Activated CD4-positive, alpha-beta T cell treated with anti-CD3 and anti-CD28 coated beads for 48 hours (primary cell): Measurements from ENCODE around the gene PIEZO1.

Experiments
- DNase-seq: peaks from one replicate; pipeline ENCODE4 v3.0.0-alpha.2; 2020

The PIEZO1 gene

DNA sequence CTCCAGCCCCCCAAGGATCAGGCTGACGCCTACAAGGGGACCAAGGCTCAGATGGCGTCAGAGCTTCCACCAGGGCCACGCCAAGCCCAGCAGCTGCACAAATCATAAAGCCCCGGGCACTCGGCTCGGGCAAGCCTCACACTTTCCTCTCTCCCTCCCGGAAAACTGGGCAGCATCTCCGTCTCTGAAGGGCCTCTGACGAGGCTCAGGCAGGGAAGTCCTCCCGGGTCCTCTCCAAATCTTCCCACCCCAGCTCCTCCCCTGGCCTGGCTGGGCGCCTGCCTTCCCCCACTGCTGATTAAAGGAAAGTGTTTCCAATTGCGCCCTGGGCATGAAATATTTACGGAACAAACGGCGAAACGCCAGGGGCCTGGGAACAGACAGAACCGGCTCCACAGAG, 38.5 kb downstream of the PIEZO1 start:
- DNase-seq, result no peak

DNA sequence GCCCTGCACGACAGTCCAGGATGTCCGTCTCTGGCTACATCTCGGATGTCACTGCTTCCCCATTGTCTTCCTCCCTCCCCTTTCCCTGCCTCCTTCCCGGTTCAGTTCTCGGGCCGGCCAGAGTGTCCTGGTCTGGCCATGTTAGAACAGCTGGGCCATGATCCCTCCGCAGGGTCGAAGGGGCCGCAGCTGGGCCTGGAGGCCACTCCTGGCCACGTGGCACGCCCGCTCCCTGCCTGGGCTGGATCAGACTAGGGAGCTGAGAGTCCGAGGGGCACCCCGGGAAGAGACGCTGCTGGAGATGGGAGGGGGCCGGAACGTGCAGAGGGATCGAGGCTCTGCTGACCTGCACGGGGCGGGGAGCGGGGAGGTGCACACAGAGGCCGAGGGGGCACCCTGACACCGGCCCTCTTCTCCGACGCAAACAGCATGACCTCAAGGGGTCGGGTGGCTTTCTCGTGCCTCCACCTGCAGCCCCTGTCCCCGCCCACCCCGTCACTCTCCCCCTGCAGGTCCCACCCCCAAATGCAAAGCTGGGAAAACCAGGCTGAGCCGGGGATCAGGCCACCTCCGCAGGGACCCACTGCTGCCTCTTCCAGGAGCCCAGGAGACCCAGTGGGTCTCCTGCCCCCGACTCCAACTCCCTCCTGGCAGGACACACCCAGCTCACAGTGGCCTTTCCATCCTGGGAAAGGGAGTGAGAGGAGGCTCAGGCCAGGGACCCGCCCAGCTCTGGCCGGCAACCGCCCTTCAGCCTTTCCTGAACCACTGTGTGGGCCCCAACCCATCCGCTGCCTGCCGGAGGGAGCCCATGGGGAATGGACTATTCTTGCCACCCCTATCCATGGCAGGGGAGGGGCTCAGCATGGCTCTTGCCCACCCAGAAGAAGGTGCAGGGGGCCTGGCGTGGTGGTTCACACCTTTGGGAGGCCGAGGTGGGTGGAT, 40.2 kb downstream of the PIEZO1 start:
- DNase-seq, result no peak

DNA sequence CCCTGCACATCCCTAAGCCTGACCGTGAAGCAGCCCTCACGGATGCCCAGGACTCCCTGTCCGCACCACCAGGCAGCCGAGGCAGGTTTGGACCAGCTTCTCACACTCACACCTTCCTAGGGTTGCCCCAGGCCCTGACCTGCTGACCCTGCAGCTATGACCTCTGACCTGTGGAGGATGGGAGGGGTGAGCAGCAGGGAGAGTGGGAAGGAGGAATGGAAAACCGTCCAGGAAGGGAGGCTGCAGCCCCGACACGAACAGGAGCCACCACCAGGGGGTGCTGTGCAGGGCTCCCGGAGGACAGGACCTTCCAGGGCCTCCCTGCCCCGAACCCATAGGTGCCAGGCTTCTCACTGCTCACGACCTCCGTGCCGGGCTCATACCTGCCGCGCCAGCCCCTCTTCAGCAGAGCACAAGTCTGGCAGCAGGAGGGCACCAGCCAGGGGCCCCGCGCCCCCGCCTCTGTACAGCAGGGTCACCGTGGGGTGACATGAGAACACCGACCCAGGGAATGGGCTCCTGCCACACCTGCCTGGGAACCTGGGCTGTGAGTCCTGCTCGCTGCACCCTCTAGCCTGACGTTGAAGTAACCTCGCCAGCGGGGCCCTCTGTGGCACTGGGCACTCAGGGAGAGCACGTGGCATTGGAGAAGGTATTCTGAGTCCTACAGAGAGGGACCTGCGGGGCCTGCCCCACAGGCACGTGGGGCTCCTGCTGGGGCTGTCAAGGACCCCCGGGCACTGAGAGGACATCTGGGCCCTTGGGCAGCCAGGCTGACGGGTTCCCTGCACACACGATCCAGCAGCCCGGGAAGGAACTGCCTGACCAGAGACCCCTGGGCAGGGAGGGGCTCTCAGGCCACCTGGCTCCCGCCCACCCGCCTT, 41.1 kb downstream of the PIEZO1 start:
- DNase-seq, result peak; percentile 83

DNA sequence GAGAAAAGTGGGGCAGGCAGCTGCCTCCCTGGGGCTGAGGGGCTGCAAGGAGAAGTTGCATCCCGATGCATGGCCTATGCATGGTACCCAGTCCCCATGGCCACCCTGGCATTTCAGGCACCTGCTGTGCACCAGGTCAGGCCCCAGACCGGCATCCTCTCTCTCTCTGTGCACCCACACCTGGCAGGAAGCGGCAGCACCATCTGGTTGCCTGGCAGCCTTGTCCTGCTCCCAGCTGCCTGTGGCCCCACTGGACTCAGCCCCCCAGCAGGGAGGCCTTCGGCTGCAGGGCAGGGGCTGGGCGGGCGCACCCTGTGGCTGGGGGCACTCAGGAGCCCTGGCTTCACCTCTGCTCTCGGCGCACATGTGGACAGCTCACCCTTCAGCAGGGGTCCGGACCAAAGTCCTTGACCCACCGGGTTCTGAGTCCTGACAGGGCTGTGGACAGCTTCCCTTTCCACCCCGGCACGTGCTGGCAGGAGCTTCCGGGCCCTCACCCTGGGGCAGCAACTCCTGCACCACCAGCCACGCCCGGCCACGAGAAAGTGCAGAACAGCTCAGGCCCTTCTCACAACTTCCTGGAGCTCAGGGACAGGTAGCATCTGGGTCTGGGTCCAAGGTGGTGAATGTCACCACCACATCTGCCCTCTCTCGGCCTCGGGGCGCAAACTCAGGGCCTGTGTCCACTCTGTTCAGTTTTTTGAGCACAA, 42.0 kb downstream of the PIEZO1 start:
- DNase-seq, result no peak

DNA sequence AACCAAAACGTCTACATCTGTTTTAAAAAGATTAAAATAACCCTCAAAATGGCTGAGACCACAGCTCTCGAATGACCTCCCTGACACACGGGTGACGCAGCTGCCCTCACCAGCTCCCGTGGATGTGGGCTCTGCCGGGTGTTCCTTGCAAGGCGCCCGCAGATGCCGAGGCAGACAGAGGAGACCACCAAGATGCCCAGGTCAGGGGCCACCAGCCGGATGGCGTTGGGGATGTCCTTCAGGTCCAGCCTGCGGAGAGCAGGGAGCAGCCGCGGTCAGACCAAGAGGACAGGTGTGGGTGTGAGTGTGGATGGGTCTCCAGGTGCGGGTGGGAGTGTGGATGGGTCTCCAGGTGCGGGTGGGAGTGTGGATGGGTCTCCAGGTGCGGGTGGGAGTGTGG, 43.7 kb downstream of the PIEZO1 start:
- DNase-seq, result no peak

DNA sequence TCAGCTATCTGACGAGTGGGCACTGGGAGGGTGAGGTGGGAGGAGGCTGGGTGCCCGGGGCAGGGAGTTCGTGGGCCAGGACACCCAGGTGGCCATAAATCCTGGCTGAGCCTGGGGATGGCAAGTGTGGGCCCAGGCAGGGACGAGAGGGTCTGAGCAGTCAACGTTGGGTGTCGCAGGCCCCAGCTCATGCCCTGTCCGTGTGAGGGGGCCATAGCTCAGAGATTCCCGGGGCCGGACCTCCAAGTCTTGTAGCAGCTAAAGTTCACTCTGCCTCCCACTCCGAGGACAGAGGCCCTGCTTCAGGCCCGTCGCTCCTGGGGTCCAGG, 44.3 kb downstream of the PIEZO1 start:
- no peak for DNase-seq

DNA sequence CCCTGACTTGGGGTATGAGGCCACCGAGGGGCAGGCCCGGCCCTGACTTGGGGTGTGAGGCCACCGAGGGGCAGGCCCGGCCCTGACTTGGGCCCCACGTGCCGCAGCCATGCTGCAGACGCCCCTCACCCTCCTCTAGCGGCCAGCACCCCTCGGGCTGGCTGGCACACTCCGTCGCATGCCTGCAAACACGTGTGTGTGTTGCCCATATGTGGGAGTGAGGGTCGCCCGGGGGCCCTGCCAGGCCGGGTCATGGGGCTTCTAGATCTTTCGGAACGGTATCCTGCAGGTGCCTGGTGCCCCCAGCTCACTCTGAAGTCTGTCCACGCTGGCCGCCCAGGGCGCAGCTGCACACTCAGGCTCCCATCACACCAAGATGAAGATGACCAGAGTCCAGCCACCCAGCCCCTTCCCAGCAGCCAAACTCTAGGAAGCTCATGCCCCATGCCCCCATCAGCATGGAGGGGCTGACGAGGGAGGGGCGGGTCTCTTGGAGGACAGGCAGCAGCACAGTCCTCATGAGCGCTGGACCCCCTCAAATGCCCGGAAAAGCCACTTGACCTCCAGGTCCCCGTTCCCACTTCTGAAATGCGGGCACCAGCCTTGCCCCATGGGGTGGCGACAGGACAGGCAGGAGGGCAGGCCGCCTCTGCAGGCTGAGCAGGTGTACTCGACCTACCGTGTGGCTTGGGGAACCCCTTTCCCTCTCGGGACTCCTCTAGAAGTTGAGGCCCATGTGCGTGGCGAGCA, 44.9 kb downstream of the PIEZO1 start:
- no peak for DNase-seq

DNA sequence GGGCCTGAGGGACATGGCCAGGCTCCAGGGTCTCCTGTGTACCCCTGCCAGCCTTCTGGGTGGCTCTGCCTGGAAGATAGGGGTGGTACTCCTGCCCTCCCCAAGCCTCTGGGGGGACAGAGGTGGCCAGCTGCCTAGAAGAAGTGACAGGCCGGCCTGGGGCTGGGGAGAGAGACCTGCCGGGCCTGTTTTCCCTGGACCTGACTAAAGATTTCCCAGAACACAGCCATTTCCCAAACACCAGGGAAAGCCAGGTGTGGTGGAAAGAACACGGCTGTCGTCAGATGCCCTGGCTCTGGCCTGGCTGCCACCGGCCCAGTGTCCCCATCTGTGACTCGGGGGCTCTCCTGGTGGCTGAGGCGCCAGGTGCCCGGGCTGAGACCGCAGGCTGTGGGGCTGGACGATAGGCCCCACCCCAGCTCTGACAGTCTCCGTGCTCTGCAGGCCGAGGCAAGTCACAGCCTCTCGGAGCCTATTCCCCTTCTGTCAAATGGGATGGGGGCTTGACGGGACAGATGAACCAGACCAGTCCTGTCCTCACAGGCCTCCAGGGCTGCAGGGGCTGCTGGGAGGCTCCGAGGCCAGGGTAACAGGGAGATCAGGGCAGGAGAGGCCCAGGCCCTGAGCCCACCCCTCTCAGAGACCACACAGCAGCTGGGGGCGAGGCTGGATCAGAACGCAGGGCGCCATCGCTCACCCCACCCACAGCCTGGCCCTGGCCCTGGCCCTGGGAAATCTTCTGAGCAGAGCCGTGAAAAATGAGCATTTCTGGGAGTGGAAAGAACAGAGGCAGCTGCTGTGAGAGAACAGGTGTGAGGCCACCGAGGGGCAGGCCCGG, 45.7 kb downstream of the PIEZO1 start:
- DNase-seq, result no peak

DNA sequence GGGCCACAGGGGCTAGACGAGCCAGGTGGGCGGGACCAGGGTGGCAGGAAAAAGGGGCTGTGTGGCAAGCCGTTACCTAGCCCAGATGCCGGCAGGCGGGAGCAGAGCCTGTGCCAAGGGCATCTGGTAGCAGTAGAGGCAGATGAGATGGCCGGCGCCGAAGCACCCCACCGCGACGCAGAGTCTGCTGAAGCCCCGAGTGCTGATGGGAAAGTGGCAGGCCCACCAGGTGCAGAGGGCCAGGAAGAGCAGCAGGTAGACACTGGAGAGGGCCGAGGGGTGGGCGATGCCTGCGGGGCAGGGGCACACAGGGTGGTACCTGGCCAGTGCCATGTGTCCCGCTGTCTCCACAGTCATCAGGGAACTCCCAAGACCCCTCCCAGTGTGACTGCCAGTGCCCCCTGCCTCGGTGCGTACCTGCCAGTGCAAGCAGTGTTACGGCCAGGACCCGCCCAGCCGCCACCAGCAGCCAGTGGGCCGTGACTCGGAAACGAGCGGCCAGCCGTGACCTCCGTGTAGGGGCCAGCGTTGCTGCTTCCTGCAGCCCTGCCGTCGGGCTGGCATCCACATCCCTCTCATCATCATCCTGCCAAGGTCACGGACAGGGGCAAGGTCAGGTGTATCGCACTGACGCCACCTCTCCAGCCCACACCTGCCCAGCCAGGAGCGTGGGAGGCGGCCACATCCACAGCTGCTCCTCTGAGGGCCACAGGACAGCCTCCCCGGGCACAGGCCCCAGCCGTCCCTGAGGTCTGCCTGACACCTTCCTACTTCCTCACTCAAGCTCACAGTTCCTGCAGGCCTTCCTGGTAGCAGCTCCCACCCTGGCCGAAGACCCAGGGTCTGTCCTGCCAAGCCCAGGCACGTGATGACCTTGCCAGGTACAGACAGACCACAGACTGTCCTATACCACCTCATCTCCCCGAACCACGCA, 46.6 kb downstream of the PIEZO1 start:
- DNase-seq, result no peak

DNA sequence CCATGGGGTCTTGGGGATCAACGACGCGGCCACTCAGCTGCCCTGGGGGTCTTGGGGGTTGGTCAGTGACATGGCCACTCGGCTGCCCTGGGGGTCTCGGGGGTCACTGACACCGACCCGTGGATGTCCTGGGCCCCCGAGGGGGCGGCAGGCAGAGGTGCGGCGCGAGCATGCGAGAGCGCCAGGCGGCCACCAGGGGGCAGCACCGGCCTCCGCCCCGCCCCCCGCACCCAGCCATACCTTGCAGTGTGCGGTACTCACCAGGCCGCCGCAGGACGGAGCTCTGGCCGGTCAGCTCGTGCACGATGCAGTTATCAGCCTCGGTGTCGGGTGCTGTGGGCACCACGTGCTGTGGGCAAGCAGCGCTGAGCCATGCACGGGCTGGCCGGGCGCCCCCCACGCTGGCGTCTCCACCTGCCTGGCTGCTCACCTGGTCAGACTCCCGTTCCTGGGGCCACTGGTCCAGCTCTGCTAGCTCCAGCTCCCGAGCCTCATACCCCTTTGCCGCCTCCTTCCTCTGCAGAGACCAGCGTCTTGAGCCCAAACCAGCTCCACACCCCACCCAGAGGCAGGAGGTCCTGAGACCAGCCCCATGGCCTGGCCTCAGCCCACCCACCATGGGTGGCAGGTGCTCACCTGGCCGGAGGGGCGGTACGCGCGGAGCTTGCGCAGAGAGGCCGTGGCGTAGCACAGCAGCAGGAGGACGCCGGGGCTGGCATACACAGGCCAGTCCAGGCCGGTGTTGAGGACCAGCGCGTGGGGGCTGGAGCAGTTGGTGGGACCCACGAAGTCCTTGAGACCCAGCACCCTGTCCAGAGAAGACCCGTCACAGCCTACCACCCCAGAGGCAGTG, 47.5 kb downstream of the PIEZO1 start:
- DNase-seq, result peak; percentile 71

DNA sequence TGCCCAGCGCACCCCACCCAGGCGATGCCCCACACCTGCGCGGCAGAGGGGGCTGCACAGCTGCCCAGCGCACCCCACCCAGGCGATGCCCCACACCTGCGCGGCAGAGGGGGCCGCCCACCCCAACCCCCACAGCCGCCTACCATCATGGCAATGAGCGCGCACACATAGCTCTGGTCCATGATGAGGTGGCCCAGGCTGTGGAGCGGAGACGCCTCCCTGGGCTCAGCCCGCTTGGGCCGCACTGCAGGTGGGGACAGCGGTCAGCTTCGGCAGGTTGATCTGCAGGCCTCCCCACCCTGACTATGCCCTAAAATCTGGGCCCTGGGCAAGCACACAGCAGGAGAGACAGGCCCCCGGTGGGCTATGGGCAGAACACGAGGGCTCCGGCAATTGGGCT, 48.5 kb downstream of the PIEZO1 start:
- no peak for DNase-seq

DNA sequence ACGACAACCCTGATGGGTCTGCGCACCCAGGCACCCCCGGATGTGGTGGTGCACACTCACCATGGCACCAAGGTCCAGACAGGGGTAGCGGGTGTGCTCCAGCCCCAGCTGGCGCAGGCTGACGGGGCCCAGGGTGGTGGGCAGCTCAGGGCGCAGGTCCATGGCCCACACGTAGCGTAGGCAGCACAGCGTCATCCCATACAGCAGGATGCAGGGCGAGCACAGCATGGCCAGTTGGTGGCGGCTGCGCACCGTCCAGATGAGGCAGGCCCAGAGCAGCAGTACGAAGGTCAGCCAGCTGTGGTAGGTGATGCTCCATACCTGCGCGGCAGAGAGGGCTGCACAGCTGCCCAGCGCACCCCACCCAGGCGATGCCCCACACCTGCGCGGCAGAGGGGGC, 48.9 kb downstream of the PIEZO1 start:
- no peak for DNase-seq

DNA sequence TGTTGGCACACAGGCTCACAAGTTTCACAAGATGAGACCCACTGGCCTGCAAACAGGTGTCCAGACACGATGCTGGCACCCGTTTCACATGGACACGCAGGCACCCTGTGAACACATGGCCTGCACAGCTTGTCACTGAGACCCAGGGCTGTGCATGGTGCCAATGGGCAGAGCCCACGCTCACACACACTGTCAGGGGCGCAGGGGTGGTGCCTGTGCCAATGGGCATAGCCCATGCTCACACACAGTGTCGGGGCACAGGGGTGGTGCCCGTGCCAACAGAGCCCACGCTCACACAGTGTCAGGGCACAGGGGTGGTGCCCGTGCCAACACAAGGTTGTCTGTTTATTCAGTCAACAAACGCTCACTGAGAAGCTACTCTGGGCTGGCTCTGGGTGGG, 49.4 kb downstream of the PIEZO1 start:
- DNase-seq, result no peak

DNA sequence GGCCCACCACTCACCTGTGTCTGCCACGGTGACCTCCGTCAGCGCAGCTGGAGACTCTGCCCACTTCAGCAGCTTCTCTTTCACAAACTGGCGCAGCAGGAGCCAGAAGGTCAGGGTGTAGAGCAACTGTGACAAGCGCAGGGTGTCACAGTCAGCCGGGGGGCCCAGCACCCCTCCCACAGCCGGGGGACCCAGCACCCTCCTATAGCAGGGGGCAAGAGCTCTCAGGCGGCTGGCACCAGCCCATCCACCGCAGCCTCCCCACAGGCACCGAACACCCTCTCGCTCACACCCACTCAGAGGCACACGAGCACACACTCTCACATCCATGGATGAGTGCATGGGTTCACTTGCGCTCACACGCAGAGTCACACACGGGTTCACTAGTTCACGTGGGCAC, 49.9 kb downstream of the PIEZO1 start:
- no peak for DNase-seq

DNA sequence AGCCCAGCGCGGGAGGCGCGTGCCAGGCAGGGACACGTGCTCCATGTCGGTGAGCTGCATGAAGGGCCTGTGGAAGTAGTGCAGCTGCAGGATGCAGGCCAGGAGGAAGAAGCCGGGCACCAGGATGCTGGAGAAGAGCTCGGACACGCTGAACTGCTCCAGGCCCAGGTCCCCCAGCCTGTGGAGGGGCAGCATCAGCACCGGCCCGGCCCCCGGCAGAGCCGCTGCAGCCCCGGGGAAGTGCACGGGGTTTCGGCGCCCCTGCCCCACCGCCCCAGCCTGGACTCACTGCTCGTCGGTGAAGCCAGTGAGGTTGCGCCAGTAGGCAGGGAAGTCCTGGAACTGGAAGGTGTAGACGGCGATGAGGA, 50.7 kb downstream of the PIEZO1 start:
- no peak for DNase-seq

DNA sequence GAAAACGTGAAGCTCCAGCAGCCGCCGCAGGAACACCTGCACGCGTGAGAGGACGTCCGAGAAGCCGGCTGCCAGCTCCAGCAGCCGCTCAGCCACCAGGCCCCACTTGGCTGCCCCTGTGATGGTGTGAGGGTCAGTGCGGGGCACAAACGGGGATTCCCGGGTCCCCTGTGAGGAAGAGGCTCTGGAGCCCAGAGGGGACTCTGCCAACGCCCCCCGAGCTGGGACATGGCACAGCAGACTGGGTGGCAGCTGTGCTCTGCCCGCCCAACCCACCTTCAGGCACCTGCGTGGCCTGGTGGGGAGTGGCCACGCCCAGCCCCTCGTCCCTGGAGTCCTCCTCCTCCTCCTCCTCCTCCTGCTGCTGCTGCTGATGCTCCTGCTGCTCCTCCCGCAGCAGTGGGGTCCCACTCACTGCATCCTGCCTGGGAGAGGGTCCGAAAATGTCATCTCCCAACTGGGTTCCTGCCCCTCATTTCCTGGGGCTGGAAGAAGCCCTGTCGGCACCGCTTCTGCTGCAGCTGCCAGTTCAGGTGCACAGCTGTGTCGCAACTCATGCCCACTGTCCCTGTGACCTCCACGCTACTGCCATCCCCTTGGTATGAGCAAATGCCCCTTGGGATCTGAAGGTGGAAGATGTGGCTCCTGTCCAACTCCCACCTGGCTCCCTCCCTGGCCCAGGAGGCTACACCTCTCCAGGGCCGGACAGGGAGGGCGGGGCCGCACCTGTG, 51.2 kb downstream of the PIEZO1 start:
- DNase-seq, result no peak

DNA sequence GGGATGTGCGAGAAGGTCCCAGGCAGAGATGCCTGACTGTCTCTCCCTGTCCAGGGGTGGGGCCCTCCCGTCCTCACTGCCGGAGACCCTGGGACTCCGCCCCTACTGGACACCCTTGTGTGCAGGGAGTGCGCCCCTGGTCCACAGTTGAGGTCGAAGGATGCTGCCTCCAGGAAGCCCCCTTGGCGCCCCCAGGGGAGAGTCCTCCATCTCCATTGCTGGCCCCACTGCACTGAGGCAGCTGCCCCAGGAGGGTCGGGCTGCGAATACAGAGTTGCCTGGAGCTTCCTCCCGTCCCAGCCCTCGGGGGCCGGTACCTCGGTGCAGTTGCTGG, 52.1 kb downstream of the PIEZO1 start:
- no peak for DNase-seq

DNA sequence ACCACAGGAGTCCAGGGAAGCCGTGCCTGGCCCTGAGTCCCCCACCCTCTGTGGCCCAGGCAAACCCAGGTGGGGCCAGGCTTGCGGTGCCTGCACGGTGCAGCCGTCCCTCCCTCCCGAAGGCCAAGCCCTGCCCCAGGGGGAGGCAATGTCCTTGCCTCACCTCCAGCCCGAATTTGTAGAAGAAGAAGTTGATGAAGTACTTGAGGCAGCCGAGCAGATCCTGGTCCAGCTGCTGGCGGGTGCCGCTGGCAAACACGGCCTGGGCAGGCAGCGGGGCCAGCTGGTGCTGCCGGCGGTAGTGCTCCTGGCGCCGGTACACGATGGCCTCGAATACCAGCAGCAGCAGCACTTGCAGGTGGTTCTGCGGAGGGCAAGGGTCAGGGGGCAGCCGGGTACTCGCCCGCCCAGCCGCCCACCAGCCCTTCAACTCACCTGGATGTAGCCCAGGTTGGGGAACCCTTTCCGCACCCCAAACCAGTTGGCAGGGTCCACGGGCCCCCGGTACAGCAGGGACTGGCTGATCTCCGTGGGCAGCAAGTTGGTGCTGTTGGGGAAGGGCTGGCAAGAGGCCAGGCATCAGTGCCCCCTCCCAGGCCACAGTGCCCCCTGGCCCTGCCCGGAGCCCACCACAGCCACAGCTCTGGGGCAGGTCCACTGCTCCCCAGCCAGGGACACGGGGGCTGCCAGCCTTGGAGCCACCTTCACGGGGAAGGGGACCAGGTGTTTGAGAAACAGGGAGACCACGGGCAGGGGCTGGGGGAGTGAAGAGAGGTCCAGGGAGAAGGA, 52.7 kb downstream of the PIEZO1 start:
- DNase-seq, result no peak
